ENCODE results near the gene PIK3CA.

Gene PIK3CA

DNA sequence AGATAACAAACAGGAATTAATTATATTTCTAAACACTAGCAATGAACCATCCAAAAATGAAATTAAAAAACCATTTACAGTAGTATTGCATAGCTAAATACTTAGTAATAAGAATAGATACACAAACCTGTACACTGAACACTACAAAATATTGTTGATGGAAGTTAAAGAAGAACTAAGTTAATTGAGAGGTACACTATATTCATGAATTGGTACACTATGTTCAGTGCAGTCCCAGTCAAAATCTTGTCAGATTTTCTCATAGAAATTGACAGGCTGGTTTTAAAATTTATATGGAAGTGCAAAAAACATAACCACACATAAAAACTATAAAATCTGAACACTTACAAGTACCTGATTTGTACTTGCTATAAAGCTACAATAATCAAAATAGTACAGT, 24.4 kb downstream of the PIK3CA start:
- H3K4me3 ChIP-seq (replicated peaks; ENCODE audit: low read depth, low read length): no peak overlapping the region
- TF ChIP-seq, protein P1, sequence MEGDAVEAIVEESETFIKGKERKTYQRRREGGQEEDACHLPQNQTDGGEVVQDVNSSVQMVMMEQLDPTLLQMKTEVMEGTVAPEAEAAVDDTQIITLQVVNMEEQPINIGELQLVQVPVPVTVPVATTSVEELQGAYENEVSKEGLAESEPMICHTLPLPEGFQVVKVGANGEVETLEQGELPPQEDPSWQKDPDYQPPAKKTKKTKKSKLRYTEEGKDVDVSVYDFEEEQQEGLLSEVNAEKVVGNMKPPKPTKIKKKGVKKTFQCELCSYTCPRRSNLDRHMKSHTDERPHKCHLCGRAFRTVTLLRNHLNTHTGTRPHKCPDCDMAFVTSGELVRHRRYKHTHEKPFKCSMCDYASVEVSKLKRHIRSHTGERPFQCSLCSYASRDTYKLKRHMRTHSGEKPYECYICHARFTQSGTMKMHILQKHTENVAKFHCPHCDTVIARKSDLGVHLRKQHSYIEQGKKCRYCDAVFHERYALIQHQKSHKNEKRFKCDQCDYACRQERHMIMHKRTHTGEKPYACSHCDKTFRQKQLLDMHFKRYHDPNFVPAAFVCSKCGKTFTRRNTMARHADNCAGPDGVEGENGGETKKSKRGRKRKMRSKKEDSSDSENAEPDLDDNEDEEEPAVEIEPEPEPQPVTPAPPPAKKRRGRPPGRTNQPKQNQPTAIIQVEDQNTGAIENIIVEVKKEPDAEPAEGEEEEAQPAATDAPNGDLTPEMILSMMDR (IDR thresholded peaks at IDR 0.05; ENCODE audit: low read length, missing control alignments): no peak
- DNase-seq (ENCODE audit: low read depth): no peak

DNA sequence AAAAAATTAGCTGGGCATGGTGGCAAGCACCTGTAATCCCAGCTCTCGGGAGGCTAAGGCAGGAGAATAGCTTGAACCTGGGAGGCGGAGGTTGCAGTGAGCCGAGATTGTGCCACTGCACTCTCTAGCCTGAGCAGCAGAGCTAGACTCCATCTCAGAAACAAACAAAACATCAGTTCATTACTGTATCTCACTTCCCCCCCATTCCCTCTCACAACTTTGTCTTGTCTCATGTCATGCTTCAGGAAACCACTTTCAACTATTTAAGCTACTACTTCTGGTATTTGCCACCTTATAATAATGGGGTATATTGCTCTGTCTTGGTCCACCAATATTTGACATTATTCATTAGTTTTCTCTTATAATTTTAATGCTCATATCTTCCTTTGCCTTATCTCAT, 26.2 kb downstream of the PIK3CA start:
- H3K4me3 ChIP-seq (replicated peaks; ENCODE audit: low read depth, low read length): no peak overlapping the region
- DNase-seq (ENCODE audit: low read depth): no peak
- TF ChIP-seq, protein P1 (IDR thresholded peaks at IDR 0.05; ENCODE audit: low read length, missing control alignments): no peak

DNA sequence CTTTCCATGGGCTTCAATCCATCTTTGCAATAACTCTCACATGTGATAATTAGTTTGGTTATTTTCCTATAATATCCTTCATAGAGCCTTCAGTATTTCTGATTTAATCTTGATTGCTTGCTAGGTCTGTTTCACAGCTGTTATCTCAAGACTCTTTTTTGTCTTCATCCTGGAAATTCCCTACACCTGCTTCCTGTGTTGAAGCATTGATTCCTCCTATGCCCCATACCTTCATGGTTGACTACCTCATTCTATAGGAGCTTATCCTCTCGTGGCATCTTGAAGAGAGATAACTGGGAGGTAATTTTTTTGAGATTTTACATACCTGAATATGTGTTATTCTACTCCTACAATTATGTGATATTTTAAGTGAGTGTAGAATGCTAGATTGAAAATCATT, 26.7 kb downstream of the PIK3CA start:
- TF ChIP-seq, protein P1 (IDR thresholded peaks at IDR 0.05; ENCODE audit: low read length, missing control alignments): no peak
- no peak for DNase-seq (ENCODE audit: low read depth)
- H3K4me3 ChIP-seq (replicated peaks; ENCODE audit: low read depth, low read length): no peak overlapping the region

DNA sequence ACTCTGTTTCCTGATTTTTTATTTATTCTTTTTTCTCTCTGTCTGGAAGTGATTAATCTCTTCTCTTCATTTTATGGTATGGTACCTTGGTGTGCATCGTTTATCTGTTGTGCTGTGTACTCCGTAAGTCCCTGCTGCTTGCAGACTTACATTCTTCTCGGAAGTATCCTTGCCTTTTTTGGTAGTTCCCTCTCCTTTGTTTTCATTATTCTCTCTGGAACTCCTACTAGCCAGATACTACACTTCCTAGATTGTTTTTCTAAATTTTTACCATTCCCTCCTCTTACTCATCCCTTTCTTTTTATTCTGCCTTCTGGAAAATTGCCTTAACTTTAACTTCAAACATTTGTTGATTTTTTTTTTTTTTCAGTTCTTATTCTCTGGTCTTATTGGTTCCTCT, 27.2 kb downstream of the PIK3CA start:
- peak; percentile 20 for DNase-seq (ENCODE audit: low read depth)
- H3K4me3 ChIP-seq (replicated peaks; ENCODE audit: low read depth, low read length): no peak overlapping the region
- TF ChIP-seq, protein P1 (IDR thresholded peaks at IDR 0.05; ENCODE audit: low read length, missing control alignments): no peak

DNA sequence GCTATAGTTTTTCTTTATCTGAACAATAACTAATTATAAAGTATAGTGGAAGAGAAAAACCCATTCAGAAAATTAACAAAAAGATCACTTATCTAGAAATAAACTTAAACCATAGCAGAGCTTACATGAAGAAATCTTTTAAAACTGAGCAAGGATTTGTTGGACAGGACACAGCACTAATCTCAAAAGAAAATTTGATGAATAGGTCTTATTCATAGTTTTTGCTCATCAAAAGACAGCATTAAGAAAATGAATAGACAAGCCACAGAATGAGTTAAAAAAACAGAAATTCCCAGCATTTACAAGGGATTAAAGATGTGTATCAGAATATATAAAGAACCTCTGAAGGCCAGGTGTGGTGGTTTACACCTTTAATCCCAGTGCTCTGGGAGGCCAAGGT, 29.5 kb downstream of the PIK3CA start:
- TF ChIP-seq, protein P1 (IDR thresholded peaks at IDR 0.05; ENCODE audit: low read length, missing control alignments): no peak
- DNase-seq (ENCODE audit: low read depth): no peak
- H3K4me3 ChIP-seq (replicated peaks; ENCODE audit: low read depth, low read length): no peak overlapping the region

DNA sequence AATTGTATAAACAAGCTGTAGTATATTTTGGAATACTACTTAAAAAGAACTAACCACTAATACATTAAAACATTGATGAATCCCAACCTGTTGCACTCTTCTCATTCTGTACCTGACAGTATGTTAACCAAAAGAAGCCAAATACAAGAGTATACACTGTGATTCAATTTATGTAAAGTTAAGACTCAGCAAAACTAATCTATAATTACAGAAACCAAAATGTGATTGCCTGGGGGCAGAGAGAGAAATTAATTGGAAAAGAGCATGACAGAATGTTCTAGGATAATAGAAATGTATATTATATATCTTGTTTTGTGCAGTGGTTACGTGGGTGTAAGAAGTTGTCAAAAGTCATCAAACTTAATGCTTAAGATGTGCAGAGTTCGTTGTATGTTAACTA, 31.1 kb downstream of the PIK3CA start:
- no peak overlapping the region for H3K4me3 ChIP-seq (replicated peaks; ENCODE audit: low read depth, low read length)
- no peak for DNase-seq (ENCODE audit: low read depth)
- TF ChIP-seq, protein P1 (IDR thresholded peaks at IDR 0.05; ENCODE audit: low read length, missing control alignments): no peak

DNA sequence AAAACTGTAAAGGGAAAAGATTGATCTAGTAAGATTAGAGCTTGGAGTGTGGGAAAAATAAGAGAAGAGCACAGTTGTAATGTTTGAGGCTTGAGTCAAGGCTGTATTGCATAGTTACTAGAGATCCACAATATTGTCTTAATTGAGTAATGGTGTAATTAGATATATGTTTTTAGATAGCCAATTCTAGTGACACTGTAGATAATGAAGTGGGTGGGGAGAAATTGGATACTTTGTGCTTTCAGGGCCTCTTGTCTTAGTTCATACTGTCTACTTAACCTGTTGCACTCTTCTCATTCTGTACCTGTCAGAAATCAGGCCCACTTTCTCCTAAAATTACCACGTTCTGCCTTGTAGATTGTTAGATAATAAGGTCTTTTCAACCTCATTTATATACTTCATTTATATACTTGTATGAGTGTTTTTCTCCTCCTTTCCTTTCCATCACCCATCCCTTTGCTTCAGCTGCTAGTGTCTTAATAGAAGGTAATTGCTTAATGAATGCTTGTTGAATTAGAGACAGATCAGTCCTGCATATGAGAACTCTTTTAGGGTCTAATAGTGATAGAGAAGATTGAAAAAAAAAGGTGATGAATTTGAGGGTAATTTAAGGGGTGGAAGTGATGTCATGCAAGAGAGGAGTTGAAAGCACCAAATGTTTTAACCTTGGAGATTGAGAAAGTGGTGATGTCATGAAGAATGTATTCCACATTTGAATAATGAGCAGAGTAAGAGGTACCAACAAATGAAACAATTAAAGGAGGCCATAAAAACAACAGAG, 32.0 kb downstream of the PIK3CA start:
- TF ChIP-seq, protein P1 (IDR thresholded peaks at IDR 0.05; ENCODE audit: low read length, missing control alignments): no peak
- no peak overlapping the region for H3K4me3 ChIP-seq (replicated peaks; ENCODE audit: low read depth, low read length)
- peak; percentile 63 for DNase-seq (ENCODE audit: low read depth)

Measured in fibroblast of pulmonary artery (primary cell).